Fibroblast of the conjunctiva (primary cell): ENCODE results near the gene GOLGA6L9.
"Not testable (repeated sequence)": the region's sequence is repeated elsewhere in the genome, so short reads cannot be mapped to it uniquely, and the experiment has no call there.

Source experiments
- DNase-seq: peaks from one replicate; pipeline ENCODE4 v3.0.0-alpha.2; 2010; ENCODE audit warnings: low read depth

The GOLGA6L9 gene

GRCh38 chr15:82468205-82468604 is 38.6 kb downstream of the GOLGA6L9 start:
- not testable (repeated sequence) for DNase-seq

- not testable (repeated sequence) for DNase-seq
Observed at GRCh38 chr15:82469381-82469780, 39.8 kb downstream of the GOLGA6L9 start.

GRCh38 chr15:82472269-82472982 is 42.8 kb downstream of the GOLGA6L9 start:
- not testable (repeated sequence) for DNase-seq

- DNase-seq = not testable (repeated sequence)
Observed at GRCh38 chr15:82474596-82475325, 45.1 kb downstream of the GOLGA6L9 start.

GRCh38 chr15:82475345-82475967 is 45.8 kb downstream of the GOLGA6L9 start:
- DNase-seq = not testable (repeated sequence)

- DNase-seq = not testable (repeated sequence)
Observed at GRCh38 chr15:82476697-82477342, 47.2 kb downstream of the GOLGA6L9 start.

- DNase-seq = not testable (repeated sequence)
Observed at GRCh38 chr15:82477343-82478057, 47.9 kb downstream of the GOLGA6L9 start.
